ENCODE results near the gene ARL8B. TPM values are rescaled to one million over a fixed set of nuclear protein-coding genes. Genes with fewer than 3 reads are reported as not detected.

The ARL8B gene
- total RNA-seq, 1 donor from 2014 or later, result 39.3 TPM

DNA sequence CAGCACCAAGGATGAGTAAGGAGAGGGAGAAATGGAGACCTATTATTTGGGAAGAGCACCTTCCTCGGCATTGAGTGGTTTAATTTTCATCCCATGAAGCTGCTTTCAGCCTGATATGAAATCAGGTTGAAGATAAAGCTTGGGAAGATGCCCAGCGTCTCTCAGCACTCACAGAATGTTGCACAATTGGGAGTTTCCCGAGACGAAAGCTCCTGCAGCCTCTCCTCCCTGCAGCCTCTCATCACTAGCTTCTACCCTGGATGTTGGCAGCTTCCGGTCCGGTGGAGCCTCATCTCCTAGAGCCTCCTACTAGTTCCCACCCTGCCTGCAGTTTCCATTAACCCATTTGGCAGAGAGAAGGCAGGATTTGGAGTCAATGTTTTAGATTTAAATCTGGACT, 105.7 kb downstream of the ARL8B start:
- no peak for DNase-seq (ENCODE audit: low spot score)
- H3K27me3 Mint-ChIP-seq (ENCODE audit: insufficient read depth, low read depth), result peaks cover 4% of the 10 kb centered on the region
- no peaks in the 10 kb centered on the region for H3K9me3 Mint-ChIP-seq
- Histone ChIP-seq H4K20me1 (ENCODE audit: low read depth) (no peaks in the 10 kb centered on the region), H2AFZ (replicated peaks) (no peak overlapping the region), H3K79me2 (ENCODE audit: low read depth) (no peaks in the 10 kb centered on the region), H3K27ac (no peak overlapping the region), H3K27me3 (no peaks in the 10 kb centered on the region), H3K9me3 (ENCODE audit: low read depth) (no peaks in the 10 kb centered on the region), H3F3A (ENCODE audit: low read depth) (no peaks in the 10 kb centered on the region), H3K4me1 (peaks cover 4% of the 10 kb centered on the region), H3K4me2 (no peak overlapping the region), H3K9ac (no peak overlapping the region), H3K4me3 (no peak overlapping the region), H3K36me3 (no peaks in the 10 kb centered on the region)
- H3K4me1 Mint-ChIP-seq, result no peaks in the 10 kb centered on the region
- no peak overlapping the region for H3K4me3 Mint-ChIP-seq
- H3K36me3 Mint-ChIP-seq, result no peaks in the 10 kb centered on the region
- TF ChIP-seq EZH2 (IDR thresholded peaks at IDR 0.05) (no peak), CTCF (IDR thresholded peaks at IDR 0.05) (no peak), EZH2phosphoT487 (IDR thresholded peaks at IDR 0.05) (no peak)
- no peak overlapping the region for H3K27ac Mint-ChIP-seq

GRCh38 chr3:5229414-5229813, 107.3 kb downstream of the ARL8B start:
- H3K4me1 Mint-ChIP-seq, result no peaks in the 10 kb centered on the region
- Histone ChIP-seq H3K4me3 (no peak overlapping the region), H3K36me3 (no peaks in the 10 kb centered on the region), H3K9ac (no peak overlapping the region), H4K20me1 (ENCODE audit: low read depth) (no peaks in the 10 kb centered on the region), H3K4me1 (no peaks in the 10 kb centered on the region), H3K79me2 (ENCODE audit: low read depth) (no peaks in the 10 kb centered on the region), H3K4me2 (no peak overlapping the region), H2AFZ (replicated peaks) (no peak overlapping the region), H3K9me3 (ENCODE audit: low read depth) (no peaks in the 10 kb centered on the region), H3F3A (ENCODE audit: low read depth) (no peaks in the 10 kb centered on the region), H3K27me3 (no peaks in the 10 kb centered on the region), H3K27ac (no peak overlapping the region)
- no peak for DNase-seq (ENCODE audit: low spot score)
- no peaks in the 10 kb centered on the region for H3K9me3 Mint-ChIP-seq
- no peak overlapping the region for H3K4me3 Mint-ChIP-seq
- TF ChIP-seq EZH2 (IDR thresholded peaks at IDR 0.05), result no peak
- no peak for TF ChIP-seq EZH2phosphoT487 (IDR thresholded peaks at IDR 0.05)
- no peak for TF ChIP-seq CTCF (IDR thresholded peaks at IDR 0.05)
- H3K27ac Mint-ChIP-seq, result no peak overlapping the region
- H3K27me3 Mint-ChIP-seq (ENCODE audit: insufficient read depth, low read depth), result peaks cover 4% of the 10 kb centered on the region
- no peaks in the 10 kb centered on the region for H3K36me3 Mint-ChIP-seq

Small RNAs within 50 kb of the gene (small RNA-seq; reads per million reads assigned to genes)
- gene AC090955.1 (not detected), gene RF00019 (not detected)

Other genes with a start within 250 kb of the ARL8B start
- gene BHLHE40, start 142.9 kb upstream of the ARL8B start, total RNA-seq (ENCODE audit: low replicate concordance), result 0.34 and 0.50 TPM in 2 replicates
- 11.8 and 12.3 TPM in 2 replicates for gene EDEM1, start 65.4 kb downstream of the ARL8B start, total RNA-seq (ENCODE audit: low replicate concordance)